GM12872 (cell line): Measurements from ENCODE around the gene SMC1B.

Experiments used
- TF ChIP-seq, protein P1 (sequence below): IDR thresholded peaks from 3 replicates; pipeline ENCODE4 v1.5.1; 2011; ENCODE audit warnings: low read depth, mild to moderate bottlenecking, low read length, moderate library complexity; ENCODE audit not compliant: insufficient read depth

Gene SMC1B

GRCh38 chr22:45413368-45414211, at the start of gene SMC1B, which contains the start of gene RIBC2:
Gene SMC1B (minus strand): TSS chr22:45413599. CDS start chr22:45413567, 32 bp downstream.
Gene RIBC2 (plus strand): TSS chr22:45413693. CDS start chr22:45413887, 194 bp downstream.
- TF ChIP-seq, protein P1, sequence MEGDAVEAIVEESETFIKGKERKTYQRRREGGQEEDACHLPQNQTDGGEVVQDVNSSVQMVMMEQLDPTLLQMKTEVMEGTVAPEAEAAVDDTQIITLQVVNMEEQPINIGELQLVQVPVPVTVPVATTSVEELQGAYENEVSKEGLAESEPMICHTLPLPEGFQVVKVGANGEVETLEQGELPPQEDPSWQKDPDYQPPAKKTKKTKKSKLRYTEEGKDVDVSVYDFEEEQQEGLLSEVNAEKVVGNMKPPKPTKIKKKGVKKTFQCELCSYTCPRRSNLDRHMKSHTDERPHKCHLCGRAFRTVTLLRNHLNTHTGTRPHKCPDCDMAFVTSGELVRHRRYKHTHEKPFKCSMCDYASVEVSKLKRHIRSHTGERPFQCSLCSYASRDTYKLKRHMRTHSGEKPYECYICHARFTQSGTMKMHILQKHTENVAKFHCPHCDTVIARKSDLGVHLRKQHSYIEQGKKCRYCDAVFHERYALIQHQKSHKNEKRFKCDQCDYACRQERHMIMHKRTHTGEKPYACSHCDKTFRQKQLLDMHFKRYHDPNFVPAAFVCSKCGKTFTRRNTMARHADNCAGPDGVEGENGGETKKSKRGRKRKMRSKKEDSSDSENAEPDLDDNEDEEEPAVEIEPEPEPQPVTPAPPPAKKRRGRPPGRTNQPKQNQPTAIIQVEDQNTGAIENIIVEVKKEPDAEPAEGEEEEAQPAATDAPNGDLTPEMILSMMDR: no peak

DNA sequence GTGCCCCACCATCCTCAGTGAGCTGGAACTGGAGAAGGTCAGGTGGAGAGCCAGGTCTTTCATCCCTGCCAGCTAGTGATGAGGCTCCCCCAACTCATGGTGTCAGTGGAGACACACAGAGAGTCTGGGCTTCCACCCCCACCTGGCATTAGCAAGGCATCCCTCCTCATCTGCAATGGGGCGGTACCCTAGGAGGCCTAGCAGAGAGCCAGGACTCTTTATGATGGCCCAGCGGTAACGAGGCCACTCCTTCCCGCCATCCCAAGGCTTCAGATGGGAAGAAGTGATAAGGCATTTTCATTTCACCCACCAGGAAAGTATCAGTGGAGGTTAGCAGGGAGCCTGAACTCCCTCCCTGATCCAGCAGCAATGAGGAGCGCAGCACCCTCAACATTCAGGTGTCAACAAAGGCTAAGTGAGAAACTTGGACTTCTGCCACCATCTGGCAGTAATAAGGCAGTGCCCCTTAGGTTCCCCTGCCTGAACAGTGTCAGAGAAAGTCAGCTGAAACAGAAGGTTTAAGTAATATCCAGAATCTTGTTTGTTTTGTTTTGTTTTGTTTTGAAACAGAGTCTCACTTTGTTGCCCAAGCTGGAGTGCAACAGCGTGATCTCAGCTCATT, 48.7 kb upstream of the SMC1B start:
- TF ChIP-seq, protein P1: peak; percentile 45; the same call in 1 of the 3 replicates

DNA sequence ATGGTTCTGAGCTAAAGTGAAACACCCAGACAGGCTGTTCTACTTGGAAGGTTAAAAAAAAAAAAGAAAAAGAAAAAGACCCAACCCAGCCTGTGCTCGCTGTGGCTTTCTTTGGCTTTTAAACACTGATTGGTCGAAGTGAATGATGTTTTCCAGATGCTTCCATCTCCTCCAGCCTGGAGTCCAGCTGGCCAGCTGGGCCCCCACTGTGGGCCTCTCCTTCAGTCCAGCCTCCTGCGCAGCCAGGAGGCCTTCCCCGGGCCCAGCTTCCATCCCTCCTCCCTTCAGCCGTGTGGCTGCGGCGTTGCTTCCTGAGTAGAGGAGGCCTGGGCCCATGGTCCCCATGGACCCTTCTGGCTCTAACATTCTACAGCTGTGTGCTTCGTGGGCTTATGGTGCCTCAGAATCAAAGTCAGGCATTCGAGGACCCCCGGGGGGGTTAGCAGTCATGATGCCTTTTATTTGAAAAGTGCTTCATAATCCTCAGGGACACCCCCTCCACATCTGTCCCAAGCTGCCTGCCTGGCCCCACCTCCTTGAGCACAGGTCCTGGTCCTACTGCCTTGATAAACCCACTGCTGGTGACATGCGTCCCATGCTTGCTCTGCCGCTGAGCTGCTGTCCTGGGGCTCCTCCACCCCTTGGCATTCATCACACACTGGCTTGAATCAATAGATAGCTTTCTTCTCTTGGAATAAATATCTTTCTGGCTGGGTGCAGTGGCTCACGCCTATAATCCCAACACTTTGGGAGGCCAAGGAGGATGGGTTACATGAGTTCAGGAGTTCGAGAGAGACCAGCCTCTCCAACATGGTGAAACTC, 47.1 kb upstream of the SMC1B start:
- TF ChIP-seq, protein P1: no peak

- TF ChIP-seq, protein P1: no peak
These were observed 45.8 kb upstream of the SMC1B start for GRCh38 chr22:45459235-45459634.

DNA sequence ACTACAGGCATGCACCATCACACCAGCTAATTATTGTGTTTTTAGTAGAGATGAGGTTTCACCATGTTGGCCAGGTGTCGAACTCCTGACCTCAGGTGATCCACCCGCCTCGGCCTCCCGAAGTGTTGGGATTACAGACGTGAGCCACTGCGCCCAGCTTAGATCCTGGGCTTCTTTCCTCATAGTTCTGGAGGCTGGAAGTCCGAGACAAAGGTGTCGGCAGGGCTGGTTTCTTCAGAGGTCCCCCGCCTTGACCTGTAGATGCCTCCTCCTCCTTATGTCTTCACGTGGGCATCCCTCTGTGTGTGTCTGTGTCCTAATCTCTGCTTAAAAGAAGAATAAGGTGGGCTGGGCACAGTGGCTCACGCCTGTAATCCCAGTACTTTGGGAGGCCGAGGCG, 45.1 kb upstream of the SMC1B start:
- TF ChIP-seq, protein P1: no peak

GRCh38 chr22:45456811-45457210, 43.4 kb upstream of the SMC1B start:
- TF ChIP-seq, protein P1: no peak

GRCh38 chr22:45455621-45456020, 42.2 kb upstream of the SMC1B start:
- TF ChIP-seq, protein P1: no peak
